NCI-H146 treated with DMSO at 0.1 percent for 48 hours (cell line): ENCODE data around the gene EEF1AKMT4.
"Not testable (repeated sequence)": the region's sequence is repeated elsewhere in the genome, so short reads cannot be mapped to it uniquely, and the experiment has no call there.

ENCODE experiments used
- DNase-seq: peaks from one replicate; lab custom pipeline; 2025; ENCODE audit not compliant: unreplicated experiment; lab: John Stamatoyannopoulos, UW

EEF1AKMT4 gene

GRCh38 chr3:184259878-184260723 is 10.6 kb downstream of the EEF1AKMT4 start:
- DNase-seq: peak; percentile 36

GRCh38 chr3:184260724-184261269 is 11.3 kb downstream of the EEF1AKMT4 start:
- no peak for DNase-seq

- DNase-seq: peak; percentile 95
Measured at GRCh38 chr3:184261270-184261853, 11.9 kb downstream of the EEF1AKMT4 start, which contains the start of gene CAMK2N2. CAMK2N2 (minus strand) TSS chr3:184261553; CDS start chr3:184261285, 268 bp downstream.

- DNase-seq: peak; percentile 80
Measured at GRCh38 chr3:184261854-184262763, 12.6 kb downstream of the EEF1AKMT4 start.

- no peak for DNase-seq
Measured at GRCh38 chr3:184262764-184263179, 13.3 kb downstream of the EEF1AKMT4 start.

GRCh38 chr3:184267249-184267648 is 17.8 kb downstream of the EEF1AKMT4 start:
- not testable (repeated sequence) for DNase-seq

- DNase-seq: no peak
Measured at GRCh38 chr3:184272269-184272668, 22.8 kb downstream of the EEF1AKMT4 start.

- no peak for DNase-seq
Measured at GRCh38 chr3:184275381-184275701, 25.9 kb downstream of the EEF1AKMT4 start.

- no peak for DNase-seq
Measured at GRCh38 chr3:184275961-184276910, 26.8 kb downstream of the EEF1AKMT4 start, which contains the start of gene ECE2. ECE2 (plus strand) TSS chr3:184276022; CDS start chr3:184276154, 132 bp downstream.

GRCh38 chr3:184277366-184277765 is 27.9 kb downstream of the EEF1AKMT4 start:
- DNase-seq: no peak

GRCh38 chr3:184282941-184283340 is 33.5 kb downstream of the EEF1AKMT4 start:
- DNase-seq: no peak

GRCh38 chr3:184283681-184284080 is 34.2 kb downstream of the EEF1AKMT4 start:
- DNase-seq: no peak

- DNase-seq: peak; percentile 73
Measured at GRCh38 chr3:184284696-184285095, 35.2 kb downstream of the EEF1AKMT4 start.

- DNase-seq: peak; percentile 68
Measured at GRCh38 chr3:184289426-184289938, 40.0 kb downstream of the EEF1AKMT4 start.

GRCh38 chr3:184290331-184290730 is 40.9 kb downstream of the EEF1AKMT4 start:
- no peak for DNase-seq

GRCh38 chr3:184291044-184291737 is 41.7 kb downstream of the EEF1AKMT4 start:
- no peak for DNase-seq

- DNase-seq: no peak
Measured at GRCh38 chr3:184291738-184292445, 42.4 kb downstream of the EEF1AKMT4 start.

GRCh38 chr3:184295771-184296170 is 46.3 kb downstream of the EEF1AKMT4 start:
- DNase-seq: no peak
